Muscle layer of duodenum (tissue), 2 donors: ENCODE results near the gene GBP1.

Source experiments
- H3K27ac ChIP-seq: one replicate; pipeline ENCODE4 v1.7.0; 2013; ENCODE audit warnings: mild to moderate bottlenecking, low read length
- H3K27me3 ChIP-seq: one replicate; pipeline ENCODE4 v1.7.0; 2013; ENCODE audit warnings: low read depth, mild to moderate bottlenecking, control low read depth, low read length
- H3K36me3 ChIP-seq, 2 donors: one replicate each; pipeline ENCODE4 v1.7.0; 2013; ENCODE audit warnings: low read length in 2 of 2, control low read depth in 1 of 2, mild to moderate bottlenecking in 1 of 2; ENCODE audit not compliant: insufficient read depth in 2 of 2, control insufficient read depth in 1 of 2
- H3K4me1 ChIP-seq, 2 donors: one replicate each; pipeline ENCODE4 v1.7.0; 2013; ENCODE audit warnings: low read length in 2 of 2, mild to moderate bottlenecking in 2 of 2, control low read depth in 1 of 2, moderate library complexity in 1 of 2; ENCODE audit not compliant: insufficient read depth in 2 of 2, control insufficient read depth in 1 of 2
- H3K4me3 ChIP-seq, 2 donors: one replicate each; pipeline ENCODE4 v1.7.0; 2013; ENCODE audit warnings: low read length in 2 of 2, low read depth in 1 of 2, mild to moderate bottlenecking in 1 of 2
- H3K9me3 ChIP-seq, 2 donors: one replicate each; pipeline ENCODE4 v1.7.0; 2013; ENCODE audit warnings: low read length in 2 of 2, control low read depth in 1 of 2, mild to moderate bottlenecking in 1 of 2; ENCODE audit not compliant: control insufficient read depth in 1 of 2
- donor health status: healthy.

Gene GBP1

DNA sequence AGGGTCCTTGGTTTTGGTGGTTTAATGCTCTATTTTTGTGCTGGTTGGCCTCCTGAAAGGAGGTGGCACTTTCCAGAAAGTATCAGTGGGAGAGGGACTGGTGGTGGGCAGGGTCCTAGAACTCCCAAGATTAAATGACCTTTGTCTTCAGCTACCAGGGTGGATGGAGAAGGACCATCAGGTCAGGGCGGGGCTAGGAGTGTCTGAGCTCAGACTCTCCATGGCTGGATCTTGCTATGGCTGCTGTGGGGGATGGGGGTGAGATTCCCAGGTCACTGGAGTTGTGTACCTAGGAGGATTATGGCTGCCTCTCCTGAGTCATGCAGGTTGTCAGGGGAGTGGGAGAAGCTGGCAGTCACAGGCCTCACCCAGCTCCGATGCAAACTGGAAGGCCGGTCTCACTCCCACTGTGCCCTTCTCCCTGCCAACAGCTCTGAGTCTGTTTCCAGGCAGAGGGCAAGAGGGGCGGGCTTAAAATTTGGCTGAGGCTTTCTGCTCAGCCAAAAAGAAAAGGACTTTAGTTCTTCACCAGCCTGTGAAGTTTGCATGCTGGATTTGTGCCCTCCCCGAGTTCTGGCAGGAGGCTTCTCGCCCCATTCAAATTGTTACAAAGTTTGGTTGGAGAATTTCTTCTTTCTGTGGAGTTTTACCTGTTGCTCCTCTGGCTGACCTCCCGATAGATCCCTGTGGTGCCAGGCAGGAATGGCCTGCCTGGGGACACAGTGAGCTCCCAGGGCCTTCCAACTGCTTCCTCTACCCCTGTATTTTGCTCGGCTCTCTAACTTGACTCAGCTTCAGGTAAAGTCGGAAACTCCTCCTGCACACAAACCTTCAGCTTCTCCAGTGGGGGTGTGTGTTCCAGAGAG is 59.5 kb downstream of the GBP1 start:
- H3K4me1 ChIP-seq, result no peaks in the 10 kb centered on the region
- H3K27ac ChIP-seq, result no peak overlapping the region
- H3K4me3 ChIP-seq, result no peak overlapping the region
- H3K36me3 ChIP-seq, result peaks cover 28 to 31% of the 10 kb centered on the region in 2 donors
- no peaks in the 10 kb centered on the region for H3K27me3 ChIP-seq
- no peaks in the 10 kb centered on the region for H3K9me3 ChIP-seq
